DND-41 (cell line): Measurements from ENCODE around the gene XXYLT1.

Source experiments
- ATAC-seq: fragments of 200-7000 bp; cut with Tn5 transposase; 3 replicates; pipeline ENCODE4 v1.9.1; 2021; ENCODE audit warnings: low read depth; ENCODE audit not compliant: insufficient read depth
- DNase-seq: peaks from one replicate; pipeline ENCODE4 v3.0.0-alpha.2; 2020
- H2AFZ ChIP-seq: 2 replicates; pipeline ENCODE4 v1.6.0; 2012; ENCODE audit warnings: low read depth, low read length
- H3K27ac ChIP-seq: 2 replicates; pipeline ENCODE4 v1.5.1; 2012; ENCODE audit warnings: low read length, inconsistent platforms
- H3K27me3 ChIP-seq: fragments of 200-600 bp; sonication (generic); 2 replicates; pipeline ENCODE4 v1.6.0; 2012; ENCODE audit warnings: low read length, mild to moderate bottlenecking, inconsistent platforms; ENCODE audit not compliant: insufficient read depth, poor library complexity
- H3K36me3 ChIP-seq: 2 replicates; pipeline ENCODE4 v1.5.1; 2012; ENCODE audit warnings: low read length, inconsistent platforms; ENCODE audit not compliant: insufficient read depth
- H3K4me1 ChIP-seq: 2 replicates; pipeline ENCODE4 v1.5.1; 2012; ENCODE audit warnings: mild to moderate bottlenecking, low read length; ENCODE audit not compliant: insufficient read depth
- H3K4me2 ChIP-seq: 2 replicates; pipeline ENCODE4 v1.6.0; 2012; ENCODE audit warnings: mild to moderate bottlenecking, moderate library complexity, low read length, inconsistent platforms; ENCODE audit not compliant: insufficient read depth
- H3K4me3 ChIP-seq, 2 experiments: fragments of 200-600 bp in 1 of 2; shearing (Covaris generic) in 1 of 2; 2 replicates each; pipeline ENCODE4 v1.5.1; 2012 to 2016; ENCODE audit warnings: inconsistent platforms in 2 of 2, low read length in 2 of 2, mild to moderate bottlenecking in 2 of 2, low read depth in 1 of 2, moderate library complexity in 1 of 2
- H3K79me2 ChIP-seq: 2 replicates; pipeline ENCODE4 v1.6.0; 2012; ENCODE audit warnings: low read length, inconsistent platforms; ENCODE audit not compliant: insufficient read depth
- H3K9ac ChIP-seq: 2 replicates; pipeline ENCODE4 v1.6.0; 2012; ENCODE audit warnings: low read depth, mild to moderate bottlenecking, inconsistent platforms, low read length, moderate library complexity
- H3K9me3 ChIP-seq: 2 replicates; pipeline ENCODE4 v1.5.1; 2012; ENCODE audit warnings: low read length, moderate library complexity, mild to moderate bottlenecking, inconsistent platforms; ENCODE audit not compliant: insufficient read depth, severe bottlenecking
- H4K20me1 ChIP-seq: 2 replicates; pipeline ENCODE4 v1.6.0; 2012; ENCODE audit warnings: low read length; ENCODE audit not compliant: insufficient read depth
- EZH2 ChIP-seq: IDR thresholded peaks from 3 replicates; pipeline ENCODE4 v1.6.1; 2012; ENCODE audit warnings: borderline replicate concordance, low read depth, mild to moderate bottlenecking, moderate library complexity, low read length, inconsistent platforms; ENCODE audit not compliant: severe bottlenecking
- TF ChIP-seq, protein P1 (sequence below): IDR thresholded peaks from 2 replicates; pipeline ENCODE4 v1.5.1; 2012; ENCODE audit warnings: borderline replicate concordance, low read length, moderate library complexity, mild to moderate bottlenecking; ENCODE audit not compliant: poor library complexity, severe bottlenecking; ENCODE audit errors: extremely low read depth

Gene XXYLT1

DNA sequence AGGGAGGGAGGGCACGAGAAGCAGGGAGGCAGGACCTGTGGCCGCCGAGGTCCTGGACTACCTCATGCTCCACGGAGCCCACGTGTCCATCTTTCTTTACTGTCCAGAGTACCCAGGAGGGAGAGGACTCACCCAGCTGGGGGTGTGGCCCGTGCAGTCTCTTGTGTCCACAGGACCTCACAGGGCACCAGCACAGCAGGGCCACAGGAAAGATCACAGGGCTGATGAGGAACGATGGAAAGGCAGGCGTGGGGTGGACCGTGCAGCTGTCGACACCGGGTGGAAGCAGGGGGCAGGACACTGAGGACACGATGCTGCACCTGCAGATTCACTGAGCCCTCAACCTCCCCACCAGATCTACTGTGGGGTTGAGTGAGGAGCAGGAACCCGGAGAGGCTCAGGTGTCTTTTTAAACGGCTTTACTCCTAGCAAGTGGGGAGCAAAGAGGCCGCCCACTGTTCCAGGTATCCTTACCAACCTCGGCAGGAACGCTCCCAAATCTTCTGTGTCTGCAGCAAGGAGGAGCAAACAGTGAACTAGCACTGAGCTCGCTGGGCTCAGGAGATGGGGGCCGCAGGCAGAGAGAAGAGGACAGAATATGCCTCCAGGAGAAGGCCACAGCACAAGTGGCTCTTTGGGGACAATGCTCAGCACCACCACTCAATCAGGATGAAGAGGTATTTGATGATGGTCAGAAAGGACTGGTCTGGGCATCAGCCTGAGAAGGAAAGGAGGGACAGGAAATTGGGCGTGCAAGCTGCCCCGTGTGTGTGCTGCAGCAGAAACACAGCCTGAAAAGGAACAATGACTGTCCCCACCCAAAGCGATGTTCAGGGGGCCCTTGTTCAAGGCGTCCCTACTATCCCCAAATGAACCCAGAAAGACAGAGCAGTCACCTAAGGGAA lies 198.8 kb downstream of the XXYLT1 start:
- H3K36me3 ChIP-seq: peaks cover 14% of the 10 kb centered on the region
- H3K27me3 ChIP-seq: no peaks in the 10 kb centered on the region
- no peak overlapping the region for H3K4me3 ChIP-seq
- no peak overlapping the region for H3K9ac ChIP-seq
- no peaks in the 10 kb centered on the region for H3K79me2 ChIP-seq
- no peak overlapping the region for H3K27ac ChIP-seq
- peaks cover 13% of the 10 kb centered on the region for H4K20me1 ChIP-seq
- H3K4me2 ChIP-seq: no peak overlapping the region
- H2AFZ ChIP-seq: no peak overlapping the region
- no peaks in the 10 kb centered on the region for H3K9me3 ChIP-seq
- ATAC-seq (no peak), DNase-seq (no peak)
- no peak for TF ChIP-seq EZH2
- TF ChIP-seq, protein P1, sequence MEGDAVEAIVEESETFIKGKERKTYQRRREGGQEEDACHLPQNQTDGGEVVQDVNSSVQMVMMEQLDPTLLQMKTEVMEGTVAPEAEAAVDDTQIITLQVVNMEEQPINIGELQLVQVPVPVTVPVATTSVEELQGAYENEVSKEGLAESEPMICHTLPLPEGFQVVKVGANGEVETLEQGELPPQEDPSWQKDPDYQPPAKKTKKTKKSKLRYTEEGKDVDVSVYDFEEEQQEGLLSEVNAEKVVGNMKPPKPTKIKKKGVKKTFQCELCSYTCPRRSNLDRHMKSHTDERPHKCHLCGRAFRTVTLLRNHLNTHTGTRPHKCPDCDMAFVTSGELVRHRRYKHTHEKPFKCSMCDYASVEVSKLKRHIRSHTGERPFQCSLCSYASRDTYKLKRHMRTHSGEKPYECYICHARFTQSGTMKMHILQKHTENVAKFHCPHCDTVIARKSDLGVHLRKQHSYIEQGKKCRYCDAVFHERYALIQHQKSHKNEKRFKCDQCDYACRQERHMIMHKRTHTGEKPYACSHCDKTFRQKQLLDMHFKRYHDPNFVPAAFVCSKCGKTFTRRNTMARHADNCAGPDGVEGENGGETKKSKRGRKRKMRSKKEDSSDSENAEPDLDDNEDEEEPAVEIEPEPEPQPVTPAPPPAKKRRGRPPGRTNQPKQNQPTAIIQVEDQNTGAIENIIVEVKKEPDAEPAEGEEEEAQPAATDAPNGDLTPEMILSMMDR: no peak
- H3K4me1 ChIP-seq: peaks cover 17% of the 10 kb centered on the region

DNA sequence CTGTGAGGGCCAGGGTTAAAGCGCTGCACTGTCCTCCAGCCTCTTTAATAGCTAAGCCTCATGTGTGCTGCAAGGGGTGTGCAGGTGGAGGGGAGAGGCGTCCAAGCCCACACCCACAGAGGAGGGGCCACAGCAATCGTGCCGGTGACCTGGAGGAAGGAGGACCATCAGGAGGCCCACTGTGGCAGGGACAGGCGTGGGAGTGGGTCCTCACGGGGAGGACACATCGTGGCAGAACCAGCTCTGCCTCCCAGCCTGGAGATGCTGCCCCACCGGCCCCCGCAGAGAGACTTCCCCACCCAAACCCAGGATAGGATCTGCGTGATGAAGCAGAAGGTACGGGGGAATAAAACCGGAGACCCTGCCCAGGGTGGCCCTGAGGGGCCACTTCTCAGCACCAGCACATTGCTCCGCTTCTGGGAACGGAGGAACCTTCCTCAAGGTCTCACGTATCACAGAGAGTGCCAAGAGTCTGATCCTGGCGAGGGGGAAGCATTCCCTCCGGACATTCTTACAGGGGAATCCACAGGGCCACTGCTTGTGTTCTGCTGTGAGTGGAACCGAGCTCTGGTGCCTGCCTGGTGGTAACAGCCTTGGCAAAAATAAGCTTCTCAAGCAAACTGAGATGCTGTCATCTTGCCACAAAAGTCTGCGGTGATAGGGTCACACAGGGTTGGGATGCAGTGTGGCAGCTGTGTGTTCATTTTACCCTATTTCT lies 199.8 kb downstream of the XXYLT1 start:
- H3K4me3 ChIP-seq: no peak overlapping the region
- ATAC-seq (no peak), DNase-seq (no peak)
- H3K9me3 ChIP-seq: no peaks in the 10 kb centered on the region
- no peak overlapping the region for H3K4me2 ChIP-seq
- peaks cover 9% of the 10 kb centered on the region for H4K20me1 ChIP-seq
- no peak overlapping the region for H2AFZ ChIP-seq
- no peak overlapping the region for H3K9ac ChIP-seq
- no peak overlapping the region for H3K27ac ChIP-seq
- H3K79me2 ChIP-seq: no peaks in the 10 kb centered on the region
- TF ChIP-seq EZH2: no peak
- TF ChIP-seq, protein P1: no peak
- H3K27me3 ChIP-seq: no peaks in the 10 kb centered on the region
- H3K36me3 ChIP-seq: peaks cover 14% of the 10 kb centered on the region
- peaks cover 10% of the 10 kb centered on the region for H3K4me1 ChIP-seq

DNA sequence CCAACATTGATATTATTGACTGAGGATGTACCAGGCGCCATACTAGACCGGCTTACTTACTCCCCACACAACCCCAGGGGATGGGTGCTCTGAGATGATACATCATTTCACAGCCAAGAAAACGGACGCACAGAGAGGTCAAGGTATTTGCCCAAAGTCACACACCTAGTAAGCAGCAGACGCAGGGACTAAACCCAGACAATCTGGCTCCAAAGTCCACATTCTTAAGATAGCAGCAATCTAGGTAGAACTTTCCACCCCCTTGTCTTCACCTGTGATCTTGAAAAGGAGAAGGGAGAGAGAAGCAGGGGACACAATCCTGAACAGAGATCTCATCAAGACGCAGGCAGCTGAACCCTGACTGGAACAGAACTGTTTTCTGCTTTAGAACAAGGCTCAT lies 200.6 kb downstream of the XXYLT1 start:
- Histone ChIP-seq H3K4me3 (no peak overlapping the region), H4K20me1 (peaks cover 3% of the 10 kb centered on the region), H3K4me2 (no peak overlapping the region), H3K36me3 (peaks cover 14% of the 10 kb centered on the region), H3K79me2 (no peaks in the 10 kb centered on the region), H3K27ac (no peak overlapping the region), H3K27me3 (no peaks in the 10 kb centered on the region), H3K9me3 (no peaks in the 10 kb centered on the region), H3K9ac (no peak overlapping the region), H3K4me1 (peaks cover 2% of the 10 kb centered on the region; the same call in 1 of the 2 replicates), H2AFZ (no peak overlapping the region)
- ATAC-seq (no peak), DNase-seq (no peak)
- TF ChIP-seq EZH2: no peak
